HG02571 (cell line): ENCODE results near the gene PDE1C.

ENCODE experiments used
- ATAC-seq: cut with Tn5 transposase; IDR thresholded peaks from one replicate; pipeline ENCODE4 v1.9.1; 2021; ENCODE audit warnings: mild to moderate bottlenecking, moderate library complexity; ENCODE audit not compliant: unreplicated experiment

PDE1C gene

GRCh38 chr7:32075612-32076011, 5.4 kb upstream of the PDE1C start:
- no peak for ATAC-seq

- no peak for ATAC-seq
These were observed 4.8 kb upstream of the PDE1C start for GRCh38 chr7:32074787-32075585.

GRCh38 chr7:32073533-32073932, 3.3 kb upstream of the PDE1C start:
- ATAC-seq, result no peak

- no peak for ATAC-seq
These were observed 2.2 kb upstream of the PDE1C start for GRCh38 chr7:32072397-32072796.

GRCh38 chr7:32071466-32072091, 1.4 kb upstream of the PDE1C start:
- ATAC-seq, result no peak

GRCh38 chr7:32070051-32070405, 179 bp downstream of the PDE1C start:
- ATAC-seq, result no peak

GRCh38 chr7:32069116-32069650, 1.0 kb downstream of the PDE1C start:
- no peak for ATAC-seq

GRCh38 chr7:32068411-32069101, 1.7 kb downstream of the PDE1C start:
- no peak for ATAC-seq

GRCh38 chr7:32066441-32066840, 3.8 kb downstream of the PDE1C start:
- ATAC-seq, result no peak

- ATAC-seq, result no peak
These were observed 6.6 kb downstream of the PDE1C start for GRCh38 chr7:32063614-32064013.

GRCh38 chr7:32062150-32062549, 8.1 kb downstream of the PDE1C start:
- no peak for ATAC-seq

GRCh38 chr7:32061346-32061745, 8.9 kb downstream of the PDE1C start:
- no peak for ATAC-seq

- ATAC-seq, result no peak
These were observed 10.8 kb downstream of the PDE1C start for GRCh38 chr7:32059289-32060011.

- ATAC-seq, result no peak
These were observed 12.2 kb downstream of the PDE1C start for GRCh38 chr7:32058002-32058401.

- ATAC-seq, result no peak
These were observed 13.4 kb downstream of the PDE1C start for GRCh38 chr7:32056767-32057166.

- ATAC-seq, result no peak
These were observed 17.0 kb downstream of the PDE1C start for GRCh38 chr7:32053204-32053603.

- ATAC-seq, result no peak
These were observed 19.1 kb downstream of the PDE1C start for GRCh38 chr7:32051128-32051527.

GRCh38 chr7:32049599-32049998, 20.6 kb downstream of the PDE1C start:
- no peak for ATAC-seq

GRCh38 chr7:32048970-32049491, 21.2 kb downstream of the PDE1C start:
- ATAC-seq, result no peak

- ATAC-seq, result no peak
These were observed 22.4 kb downstream of the PDE1C start for GRCh38 chr7:32047801-32048200.

GRCh38 chr7:32047075-32047474, 23.1 kb downstream of the PDE1C start:
- no peak for ATAC-seq
